ENCODE results near the gene FMNL2.

FMNL2 gene

DNA sequence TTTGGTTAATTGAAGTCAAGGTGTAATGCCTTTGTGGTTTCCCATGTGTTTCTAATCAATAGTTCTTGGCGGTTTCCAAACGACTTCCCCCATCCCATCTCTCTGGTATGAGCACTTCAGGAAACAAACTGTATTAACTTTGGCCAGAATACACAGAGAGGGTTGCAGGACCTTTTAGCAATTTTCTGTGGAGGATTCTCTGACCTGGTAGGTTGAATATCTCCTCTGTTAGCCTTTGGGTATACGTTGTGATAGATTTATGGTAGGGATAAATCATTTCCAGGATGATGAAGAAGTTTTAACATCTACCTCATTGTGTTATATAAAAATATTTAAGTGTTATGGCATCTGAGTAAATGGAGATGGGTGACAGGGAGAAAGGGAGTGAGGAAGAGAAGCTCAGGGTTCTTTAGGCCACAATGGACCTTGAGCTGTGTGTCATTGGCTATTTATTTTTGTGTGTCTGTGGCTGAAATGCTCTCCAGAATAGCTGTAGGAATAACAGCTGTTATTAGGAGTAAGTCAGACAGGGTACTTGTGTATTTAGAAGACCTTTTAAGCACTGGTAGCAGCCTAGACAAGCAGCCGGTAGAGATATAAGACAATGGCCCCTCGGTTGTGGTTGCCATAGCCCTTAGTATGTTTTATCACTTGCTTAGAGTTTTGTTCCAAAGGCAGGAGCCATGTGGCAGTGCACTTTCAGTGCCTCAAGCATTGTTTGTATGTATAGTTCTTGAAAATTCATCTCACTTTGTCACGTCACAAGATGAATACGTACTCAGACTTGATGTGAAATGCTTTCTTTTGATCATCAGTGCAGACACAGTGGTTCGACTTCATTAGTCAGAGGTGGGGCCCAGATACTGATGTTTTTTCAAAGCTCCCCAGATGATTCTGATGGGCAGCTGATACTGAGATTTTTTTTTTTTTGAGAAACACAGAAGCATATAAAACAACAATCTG, 91.1 kb downstream of the FMNL2 start:
- no peak for DNase-seq (ENCODE audit: low read depth, low spot score)

DNA sequence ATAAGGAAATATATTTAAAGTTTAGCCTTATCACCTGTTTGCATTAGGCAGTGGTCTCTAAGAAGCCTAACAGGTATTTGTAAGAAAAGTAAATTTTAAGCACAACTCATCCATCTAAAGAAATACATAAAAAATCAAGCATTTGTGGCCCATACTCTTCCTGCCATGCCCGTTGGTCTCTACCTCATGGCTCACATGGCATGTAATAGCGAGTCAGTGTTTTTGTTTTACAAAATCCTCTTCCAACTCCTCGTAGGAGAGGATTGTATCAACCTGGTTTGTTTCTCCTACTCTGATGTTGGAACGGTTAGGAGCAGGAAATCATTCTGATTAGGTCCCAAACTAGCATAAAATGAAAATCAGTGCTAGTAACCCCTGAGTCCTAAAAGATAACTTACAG, 91.8 kb downstream of the FMNL2 start:
- no peak for DNase-seq (ENCODE audit: low read depth, low spot score)

DNA sequence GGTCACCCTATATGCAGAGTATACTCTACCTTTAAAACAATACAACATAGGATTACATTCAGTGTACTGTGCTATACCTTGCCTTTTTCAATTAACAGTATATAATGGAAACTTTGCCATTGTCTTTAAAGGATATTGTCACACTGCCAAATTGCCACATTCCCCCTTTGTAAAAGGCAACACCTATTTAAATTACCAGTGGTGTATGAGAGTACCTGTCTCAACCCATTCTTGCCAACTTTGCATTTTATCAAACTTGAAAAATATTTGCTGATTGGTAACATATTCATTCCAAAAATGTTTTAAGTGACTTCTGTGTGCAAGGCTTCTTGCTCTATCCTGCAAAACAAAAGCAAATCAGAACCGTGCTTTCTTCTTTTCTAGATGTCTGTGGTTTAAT, 92.9 kb downstream of the FMNL2 start:
- no peak for DNase-seq (ENCODE audit: low read depth, low spot score)

GRCh38 chr2:152428800-152429582, 94.0 kb downstream of the FMNL2 start:
- no peak for DNase-seq (ENCODE audit: low read depth, low spot score)

DNA sequence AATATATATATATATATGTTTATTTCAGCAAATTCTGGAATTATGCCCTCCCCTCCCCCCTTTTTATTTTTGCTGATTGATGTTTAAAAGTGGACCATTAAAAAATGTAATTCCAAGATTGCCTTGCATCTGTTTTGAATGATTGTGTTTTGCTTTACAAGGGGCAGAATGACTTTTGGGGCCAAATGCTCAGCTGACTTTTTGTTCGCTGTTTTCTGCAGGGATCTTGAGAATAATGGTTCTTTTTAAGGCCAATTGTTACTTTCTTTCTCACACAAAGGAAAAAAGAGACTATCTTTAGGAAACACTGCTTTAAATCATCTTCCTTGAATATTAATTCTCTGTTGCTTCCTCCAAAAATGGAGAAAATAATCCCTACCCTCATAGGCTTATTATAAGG, 95.9 kb downstream of the FMNL2 start:
- no peak for DNase-seq (ENCODE audit: low read depth, low spot score)

- DNase-seq (ENCODE audit: low read depth, low spot score) = no peak
Observed at GRCh38 chr2:152431370-152432098, 96.6 kb downstream of the FMNL2 start.

DNA sequence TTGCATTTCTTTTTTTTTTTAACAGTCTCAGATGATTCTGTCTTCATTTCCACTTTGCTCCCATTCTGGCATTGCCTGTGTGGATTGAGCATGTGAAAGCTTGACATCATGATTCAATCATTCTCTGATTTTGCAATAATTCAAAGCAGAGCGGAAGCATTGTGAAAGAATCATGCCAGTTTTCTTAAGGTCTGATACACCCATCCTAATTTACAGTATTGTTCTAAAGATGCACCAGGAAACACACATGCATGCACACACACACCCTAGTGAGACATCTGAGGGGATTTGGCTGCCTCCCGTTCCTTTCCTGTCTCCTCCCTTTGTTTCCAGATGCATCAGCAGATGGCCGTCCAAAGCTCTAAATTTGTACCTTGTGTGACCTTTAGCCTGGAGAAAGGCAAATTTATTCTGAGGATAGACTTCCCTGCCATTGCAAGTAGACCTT, 97.3 kb downstream of the FMNL2 start:
- no peak for DNase-seq (ENCODE audit: low read depth, low spot score)

DNA sequence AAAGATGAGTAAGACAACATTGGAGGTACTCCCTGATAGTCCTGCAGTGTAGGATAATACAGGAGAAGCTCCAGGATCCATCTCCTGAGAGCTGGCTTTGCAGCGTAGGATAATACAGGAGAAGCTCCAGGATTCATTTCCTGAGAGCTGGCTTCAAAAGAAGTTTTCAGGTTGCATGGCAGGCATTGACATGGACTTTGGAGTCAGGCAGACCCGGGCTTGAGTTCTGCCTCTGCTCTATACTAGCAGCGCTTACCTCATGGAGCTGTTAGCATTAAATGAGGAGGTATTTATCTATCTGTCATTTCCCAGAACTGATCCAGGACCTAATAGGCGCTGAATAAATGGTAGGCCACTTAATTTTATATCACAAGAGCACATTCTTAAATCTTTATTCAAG, 97.8 kb downstream of the FMNL2 start:
- DNase-seq (ENCODE audit: low read depth, low spot score) = no peak

DNA sequence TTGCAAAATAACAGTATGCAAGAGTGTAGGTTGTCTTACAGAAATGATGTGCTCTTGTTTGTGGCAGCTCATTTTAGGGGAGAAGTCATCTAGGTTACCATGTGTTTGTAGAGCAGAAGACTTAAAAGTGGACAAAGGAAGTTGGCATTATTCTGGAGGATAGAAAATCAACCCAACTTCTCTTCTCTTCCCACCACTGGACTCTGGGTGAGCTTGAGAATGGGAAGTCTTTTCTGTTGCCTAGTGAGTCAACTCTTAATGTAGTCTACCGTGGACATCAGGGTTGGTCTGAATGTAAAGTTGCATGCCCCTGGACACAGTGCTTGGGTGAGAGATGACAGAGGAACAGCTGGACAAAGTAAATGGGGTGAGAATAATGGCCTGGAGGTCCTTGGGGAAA, 98.3 kb downstream of the FMNL2 start:
- DNase-seq (ENCODE audit: low read depth, low spot score) = no peak

DNA sequence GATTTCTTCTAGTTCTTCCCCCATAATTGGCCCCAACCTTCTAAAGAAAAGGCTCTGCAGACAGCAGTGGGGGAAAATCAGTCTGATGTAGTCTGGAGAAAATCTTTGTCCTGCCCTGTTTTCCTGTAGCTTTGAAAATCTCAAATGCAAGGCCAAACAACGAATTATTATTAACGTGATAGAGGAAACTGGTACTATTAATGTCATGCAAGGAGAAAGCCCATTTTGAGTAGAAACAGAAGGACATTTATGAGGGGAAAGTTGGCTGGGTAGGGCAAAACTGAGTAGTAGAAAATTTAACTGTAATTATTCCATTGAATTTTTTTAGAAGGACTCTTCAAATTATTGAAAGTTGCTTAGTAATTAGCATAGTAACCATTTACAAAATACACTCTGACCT, 98.8 kb downstream of the FMNL2 start:
- no peak for DNase-seq (ENCODE audit: low read depth, low spot score)

DNA sequence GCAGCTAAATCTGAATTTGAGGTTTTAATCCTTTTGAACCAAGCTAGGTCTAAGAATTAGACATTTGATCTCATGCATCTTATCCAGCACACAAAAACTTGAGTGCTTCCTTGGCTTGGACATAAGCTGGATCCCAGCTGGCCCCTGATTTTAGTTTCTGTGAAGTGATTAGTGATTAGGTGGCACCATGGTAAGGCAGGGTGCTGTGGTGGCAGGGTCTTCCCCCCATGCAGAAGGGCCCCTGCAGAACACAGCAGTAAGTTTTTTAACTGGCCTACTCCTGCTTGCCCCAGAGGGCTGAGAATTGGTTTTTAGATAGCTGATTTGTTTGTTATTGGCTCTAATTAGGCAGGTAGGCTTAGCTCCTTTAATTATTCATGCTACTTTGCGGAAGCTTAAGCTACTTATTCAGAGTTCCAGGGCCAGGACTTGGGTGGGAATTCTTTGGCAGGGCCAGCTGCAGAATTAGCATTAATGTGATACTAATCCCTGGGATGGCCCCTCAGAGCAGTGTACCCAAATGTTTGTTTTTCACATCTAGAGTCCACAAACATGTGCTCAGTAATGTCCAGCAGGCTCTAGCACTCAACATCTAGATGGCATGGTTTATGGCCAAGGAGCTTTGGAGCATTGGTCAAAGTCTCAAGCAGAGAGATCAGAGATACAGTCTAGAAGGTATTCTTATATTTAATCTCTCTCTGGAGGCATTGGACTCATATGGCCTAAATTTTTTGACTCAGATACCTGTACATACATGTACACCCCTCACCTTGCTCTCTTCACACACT, 99.6 kb downstream of the FMNL2 start:
- no peak for DNase-seq (ENCODE audit: low read depth, low spot score)

DNA sequence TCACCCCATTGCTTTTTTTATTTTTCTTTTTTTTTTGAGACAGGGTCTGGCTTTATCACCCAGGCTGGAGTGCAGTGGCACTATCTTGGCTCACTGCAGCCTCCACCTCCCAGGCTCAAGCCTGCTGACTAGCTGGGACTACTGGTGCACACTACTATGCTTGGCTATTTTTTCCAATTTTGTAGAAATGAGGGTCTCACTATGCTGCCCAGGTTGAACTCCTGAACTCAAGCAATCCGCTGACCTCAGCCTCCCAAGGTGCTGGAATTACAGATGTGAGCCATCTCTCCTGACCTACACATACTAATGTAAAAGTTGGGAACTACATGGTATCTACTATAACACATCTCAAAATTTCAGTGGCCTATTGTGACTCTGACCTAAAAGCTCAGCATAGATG, 101.2 kb downstream of the FMNL2 start:
- DNase-seq (ENCODE audit: low read depth, low spot score) = no peak

DNA sequence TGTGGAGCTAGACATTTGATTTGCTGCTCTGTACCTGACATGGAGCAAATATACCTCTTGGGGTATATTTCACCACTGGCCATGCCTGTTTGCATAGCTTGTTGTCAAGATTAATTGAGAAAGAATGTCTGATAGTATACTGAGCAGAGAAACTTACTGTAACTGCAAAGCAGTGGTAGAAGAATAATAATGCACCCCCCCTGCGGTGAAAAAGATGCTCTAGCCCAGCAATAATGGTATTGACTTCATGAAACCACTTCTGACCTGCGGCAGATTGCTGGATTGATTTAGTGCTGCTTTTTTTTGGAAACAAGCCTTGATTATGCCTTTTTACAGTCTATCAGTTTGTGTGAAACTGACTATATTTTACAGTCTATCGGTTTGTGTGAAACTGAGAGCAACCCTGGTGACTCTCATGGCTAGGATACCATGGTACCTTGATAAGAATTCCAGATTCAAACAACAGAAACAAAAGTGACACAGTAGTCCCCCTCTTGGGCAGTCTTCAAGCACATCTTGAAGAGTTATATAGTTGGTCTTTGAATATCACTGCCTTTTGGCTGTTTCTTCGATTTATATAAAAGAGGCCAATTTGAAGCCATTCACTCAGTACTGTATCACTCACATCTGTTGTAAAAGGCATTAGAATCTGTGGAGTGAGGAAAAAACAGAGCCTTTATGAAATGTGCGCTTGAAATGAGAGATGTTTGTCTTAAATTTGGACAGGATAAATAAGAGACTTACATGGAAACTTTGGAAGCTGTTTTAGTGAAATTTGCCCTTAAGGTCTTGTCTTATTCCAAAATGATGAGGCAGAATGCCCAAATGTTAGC, 102.5 kb downstream of the FMNL2 start:
- no peak for DNase-seq (ENCODE audit: low read depth, low spot score)

DNA sequence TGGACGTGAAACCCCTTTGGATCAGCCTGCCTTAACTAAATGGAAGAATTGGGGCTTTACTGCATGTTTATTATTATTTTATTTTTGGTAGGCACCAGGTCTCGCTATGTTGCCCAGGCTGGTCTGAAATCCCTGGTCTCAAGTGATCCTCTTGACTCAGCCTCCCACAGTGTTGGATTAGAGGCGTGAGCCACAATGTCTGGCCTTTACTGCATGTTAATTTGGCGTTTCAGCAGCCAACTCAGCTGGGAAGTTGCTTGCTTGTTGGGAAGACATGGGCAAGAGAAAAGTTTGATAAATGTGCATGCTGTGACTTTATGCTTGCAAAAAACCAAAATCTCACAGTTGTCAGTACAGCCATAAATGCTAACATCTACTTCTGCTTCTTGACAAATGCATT, 105.1 kb downstream of the FMNL2 start:
- DNase-seq (ENCODE audit: low read depth, low spot score) = no peak

DNA sequence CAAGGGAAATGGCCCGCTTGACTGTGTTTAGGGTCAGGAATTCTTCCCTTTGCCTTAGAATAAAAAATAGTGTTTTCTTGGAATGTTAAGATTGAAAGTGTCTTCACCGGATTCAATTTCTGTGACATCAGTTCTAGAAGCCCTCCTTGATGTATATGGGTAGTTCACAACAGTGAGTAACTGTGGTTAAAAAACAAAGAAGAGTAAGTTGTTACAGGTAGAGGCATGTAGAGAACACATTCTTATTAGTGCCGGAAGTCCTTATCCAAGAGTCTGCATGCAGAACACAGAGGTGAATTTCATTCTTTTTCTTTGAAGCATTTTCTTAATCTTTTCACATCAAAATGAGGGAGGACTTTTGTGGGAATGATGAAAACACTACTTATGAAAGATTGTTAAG, 105.5 kb downstream of the FMNL2 start:
- no peak for DNase-seq (ENCODE audit: low read depth, low spot score)

GRCh38 chr2:152441961-152442360, 107.0 kb downstream of the FMNL2 start:
- no peak for DNase-seq (ENCODE audit: low read depth, low spot score)

GRCh38 chr2:152443771-152444170, 108.8 kb downstream of the FMNL2 start:
- DNase-seq (ENCODE audit: low read depth, low spot score) = no peak

DNA sequence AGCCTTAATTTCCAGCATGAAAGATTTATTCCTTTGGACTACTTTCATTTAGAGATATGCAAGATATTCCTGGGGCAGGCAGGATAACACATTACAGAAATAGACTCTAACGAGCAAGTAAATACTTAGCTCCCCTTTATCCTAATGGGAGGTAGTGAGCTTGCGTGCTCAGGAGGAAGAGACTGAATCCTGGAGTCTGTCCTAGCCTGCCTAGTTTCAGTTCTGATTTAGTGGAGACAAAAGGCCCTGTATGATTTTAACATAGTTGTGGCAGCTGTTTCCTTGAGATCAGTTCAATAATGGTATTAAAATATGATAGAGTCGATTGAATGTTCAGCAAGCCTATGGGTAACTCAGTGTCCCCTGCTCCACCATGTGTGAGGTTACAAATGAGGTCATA, 109.5 kb downstream of the FMNL2 start:
- DNase-seq (ENCODE audit: low read depth, low spot score) = no peak

GRCh38 chr2:152445375-152445774, 110.4 kb downstream of the FMNL2 start:
- no peak for DNase-seq (ENCODE audit: low read depth, low spot score)

- DNase-seq (ENCODE audit: low read depth, low spot score) = no peak
Observed at GRCh38 chr2:152445791-152446201, 110.8 kb downstream of the FMNL2 start.

Measured in activated CD4-positive, CD25-positive, alpha-beta regulatory T cell treated with anti-CD3 and anti-CD28 coated beads, Interleukin-2, amount 50 U/mL, for 16 hours (primary cell).